Measurements from ENCODE around the gene ARSG. TPM values are rescaled to one million over a fixed set of nuclear protein-coding genes. Genes with fewer than 3 reads are reported as not detected.
A peak's percentile ranks its signal among the peaks of the same experiment; 100 is the strongest.

ARSG gene
- polyA plus RNA-seq, 3 donors: 15.5 to 19.3 (median 19.2) TPM

DNA sequence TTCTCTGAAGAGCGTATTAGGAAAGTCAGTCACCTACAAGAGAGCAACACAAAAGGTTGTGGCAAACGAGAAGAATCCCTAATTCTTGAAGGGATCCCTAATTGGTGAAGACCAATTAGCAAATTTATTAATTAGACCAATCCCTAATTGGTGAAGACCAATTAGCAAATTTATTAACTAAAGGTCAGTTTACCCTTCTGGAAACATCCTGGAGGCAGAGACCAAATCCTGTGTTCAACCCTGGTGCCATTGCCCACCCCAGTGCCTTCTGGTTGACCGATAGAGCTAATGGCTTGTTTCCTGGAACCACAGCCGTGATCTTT is 91.8 kb downstream of the ARSG start:
- Mint-ChIP-seq H3K9me3 (peaks cover 0 to 5% (median 0%) of the 10 kb centered on the region in 7 donors), H3K36me3 (peaks cover 18 to 23% of the 10 kb centered on the region in 2 donors), H3K27me3 (ENCODE audit: low read depth in 3 of 3) (peaks cover 0 to 5% (median 2%) of the 10 kb centered on the region in 3 donors), H3K27ac (peak overlapping the region in 6 of 7 donors; percentile 52 to 93 (median 83)), H3K4me1 (peaks cover 51% of the 10 kb centered on the region), H3K4me3 (no peak overlapping the region)
- H3K4me3 ChIP-seq (replicated peaks in 1 of 3; ENCODE audit: low read depth in 2 of 3, low read length in 3 of 3): no peak overlapping the region
- no peaks in the 10 kb centered on the region for H3K36me3 ChIP-seq (replicated peaks in 1 of 2; ENCODE audit: control insufficient read depth in 1 of 2, insufficient read depth in 2 of 2, low read length in 2 of 2)
- H3K9me3 ChIP-seq (replicated peaks in 1 of 2; ENCODE audit: control insufficient read depth in 1 of 2, insufficient read depth in 1 of 2, low read length in 2 of 2): no peaks in the 10 kb centered on the region
- no peak for DNase-seq
- H3K4me1 ChIP-seq (ENCODE audit: control insufficient read depth in 1 of 2, insufficient read depth in 2 of 2, low read length in 2 of 2): peaks cover 32 to 40% of the 10 kb centered on the region in 2 donors
- intact Hi-C loops (cut with micrococcal nuclease): no loop called here
- H3K27me3 ChIP-seq (ENCODE audit: control insufficient read depth in 2 of 2, insufficient read depth in 2 of 2, low read length in 2 of 2): no peaks in the 10 kb centered on the region
- H3K9ac ChIP-seq (ENCODE audit: insufficient read depth, low read length, poor library complexity, severe bottlenecking): no peak overlapping the region
- H3K4me2 ChIP-seq (replicated peaks; ENCODE audit: extremely low read depth, low read length, poor library complexity, severe bottlenecking): no peak overlapping the region
- H2AFZ ChIP-seq (ENCODE audit: insufficient read depth, low read depth, low read length, poor library complexity, severe bottlenecking): no peak overlapping the region
- H3K79me2 ChIP-seq (ENCODE audit: insufficient read depth, low read length): no peaks in the 10 kb centered on the region
- no peaks in the 10 kb centered on the region for H4K20me1 ChIP-seq (ENCODE audit: insufficient read depth, low read length)
- peak overlapping the region; percentile 55 to 74 for H3K27ac ChIP-seq (ENCODE audit: low read depth in 1 of 2, low read length in 2 of 2)
- WGBS (ENCODE audit: insufficient coverage): 88% methylated on average over 2 of the region's 4 CpGs
- TF ChIP-seq, protein P1, sequence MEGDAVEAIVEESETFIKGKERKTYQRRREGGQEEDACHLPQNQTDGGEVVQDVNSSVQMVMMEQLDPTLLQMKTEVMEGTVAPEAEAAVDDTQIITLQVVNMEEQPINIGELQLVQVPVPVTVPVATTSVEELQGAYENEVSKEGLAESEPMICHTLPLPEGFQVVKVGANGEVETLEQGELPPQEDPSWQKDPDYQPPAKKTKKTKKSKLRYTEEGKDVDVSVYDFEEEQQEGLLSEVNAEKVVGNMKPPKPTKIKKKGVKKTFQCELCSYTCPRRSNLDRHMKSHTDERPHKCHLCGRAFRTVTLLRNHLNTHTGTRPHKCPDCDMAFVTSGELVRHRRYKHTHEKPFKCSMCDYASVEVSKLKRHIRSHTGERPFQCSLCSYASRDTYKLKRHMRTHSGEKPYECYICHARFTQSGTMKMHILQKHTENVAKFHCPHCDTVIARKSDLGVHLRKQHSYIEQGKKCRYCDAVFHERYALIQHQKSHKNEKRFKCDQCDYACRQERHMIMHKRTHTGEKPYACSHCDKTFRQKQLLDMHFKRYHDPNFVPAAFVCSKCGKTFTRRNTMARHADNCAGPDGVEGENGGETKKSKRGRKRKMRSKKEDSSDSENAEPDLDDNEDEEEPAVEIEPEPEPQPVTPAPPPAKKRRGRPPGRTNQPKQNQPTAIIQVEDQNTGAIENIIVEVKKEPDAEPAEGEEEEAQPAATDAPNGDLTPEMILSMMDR (IDR thresholded peaks at IDR 0.05): no peak

DNA sequence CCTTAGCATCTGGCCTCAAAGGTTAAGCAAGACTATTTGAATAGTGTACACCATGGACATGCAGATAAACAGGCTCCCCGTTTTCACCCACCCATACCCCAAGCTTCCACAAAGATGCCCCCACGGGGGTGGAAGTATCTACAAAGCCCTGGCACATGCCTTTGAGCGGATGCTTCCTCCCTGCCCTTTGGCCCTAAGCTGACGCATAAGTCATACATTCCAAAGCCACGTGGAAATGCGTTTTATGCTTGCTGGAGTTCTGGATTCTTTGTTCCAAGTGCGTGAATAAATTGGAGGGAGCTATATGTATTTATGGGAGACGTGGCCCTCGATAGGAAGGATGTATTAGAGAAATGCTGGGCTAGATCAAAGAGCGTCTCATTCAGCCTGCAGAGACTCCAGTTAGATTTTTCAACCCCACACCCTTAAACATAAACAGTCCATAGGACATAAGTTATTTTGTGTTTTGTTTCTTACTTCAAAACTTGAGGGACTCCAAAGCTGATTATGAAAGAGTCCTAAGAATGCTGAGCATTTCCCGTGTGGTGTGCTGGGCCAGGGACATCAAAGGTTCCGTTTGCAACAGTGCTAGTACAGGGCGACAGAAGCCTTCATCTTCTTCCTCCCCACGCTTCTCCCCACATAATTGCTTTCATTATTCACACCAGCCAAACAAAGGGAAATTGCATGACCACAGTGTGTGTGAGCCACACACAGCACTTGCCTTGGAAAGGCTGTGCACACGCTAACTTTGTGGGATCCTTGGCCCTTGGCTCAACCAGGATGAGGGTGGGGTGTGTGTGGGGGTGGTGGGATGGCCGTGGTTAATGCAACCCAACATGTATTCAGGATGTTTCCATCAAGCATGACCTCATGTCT is 92.4 kb downstream of the ARSG start:
- Histone ChIP-seq H2AFZ (ENCODE audit: insufficient read depth, low read depth, low read length, poor library complexity, severe bottlenecking) (no peak overlapping the region), H3K27ac (ENCODE audit: low read depth in 1 of 2, low read length in 2 of 2) (peak overlapping the region; percentile 55 to 74), H3K4me3 (replicated peaks in 1 of 3; ENCODE audit: low read depth in 2 of 3, low read length in 3 of 3) (peak overlapping the region in 1 of 3 experiments; percentile 25), H3K4me2 (replicated peaks; ENCODE audit: extremely low read depth, low read length, poor library complexity, severe bottlenecking) (peak overlapping the region; percentile 37), H3K79me2 (ENCODE audit: insufficient read depth, low read length) (no peaks in the 10 kb centered on the region), H3K9me3 (replicated peaks in 1 of 2; ENCODE audit: control insufficient read depth in 1 of 2, insufficient read depth in 1 of 2, low read length in 2 of 2) (no peaks in the 10 kb centered on the region), H3K36me3 (replicated peaks in 1 of 2; ENCODE audit: control insufficient read depth in 1 of 2, insufficient read depth in 2 of 2, low read length in 2 of 2) (no peaks in the 10 kb centered on the region), H3K9ac (ENCODE audit: insufficient read depth, low read length, poor library complexity, severe bottlenecking) (peak overlapping the region; percentile 15), H3K27me3 (ENCODE audit: control insufficient read depth in 2 of 2, insufficient read depth in 2 of 2, low read length in 2 of 2) (no peaks in the 10 kb centered on the region), H3K4me1 (ENCODE audit: control insufficient read depth in 1 of 2, insufficient read depth in 2 of 2, low read length in 2 of 2) (peaks cover 26 to 34% of the 10 kb centered on the region in 2 donors), H4K20me1 (ENCODE audit: insufficient read depth, low read length) (no peaks in the 10 kb centered on the region)
- WGBS (ENCODE audit: insufficient coverage): 62% methylated on average over 6 of the region's 16 CpGs
- TF ChIP-seq, protein P1 (IDR thresholded peaks at IDR 0.05): no peak
- Mint-ChIP-seq H3K9me3 (peaks cover 0 to 5% (median 0%) of the 10 kb centered on the region in 7 donors), H3K27me3 (ENCODE audit: low read depth in 3 of 3) (peaks cover 0 to 8% (median 2%) of the 10 kb centered on the region in 3 donors), H3K27ac (peak overlapping the region; percentile 52 to 93 (median 83)), H3K4me1 (peaks cover 45% of the 10 kb centered on the region), H3K36me3 (peaks cover 21 to 26% of the 10 kb centered on the region in 2 donors), H3K4me3 (peak overlapping the region in 1 of 2 donors; percentile 67)
- intact Hi-C loops (cut with micrococcal nuclease): no loop called here
- peak; percentile 62 to 76 (median 73) for DNase-seq
